Activated CD8-positive, alpha-beta memory T cell treated with anti-CD3 and anti-CD28 coated beads, Interleukin-2, amount 50 U/mL, for 24 hours (primary cell): ENCODE measurements around the gene PTPRT.
"Not testable (repeated sequence)": the region's sequence is repeated elsewhere in the genome, so short reads cannot be mapped to it uniquely, and the experiment has no call there.

ENCODE experiments used
- DNase-seq: peaks from one replicate; pipeline ENCODE4 v3.0.0-alpha.2; 2020; ENCODE audit errors: extremely low read depth

Gene PTPRT

DNA sequence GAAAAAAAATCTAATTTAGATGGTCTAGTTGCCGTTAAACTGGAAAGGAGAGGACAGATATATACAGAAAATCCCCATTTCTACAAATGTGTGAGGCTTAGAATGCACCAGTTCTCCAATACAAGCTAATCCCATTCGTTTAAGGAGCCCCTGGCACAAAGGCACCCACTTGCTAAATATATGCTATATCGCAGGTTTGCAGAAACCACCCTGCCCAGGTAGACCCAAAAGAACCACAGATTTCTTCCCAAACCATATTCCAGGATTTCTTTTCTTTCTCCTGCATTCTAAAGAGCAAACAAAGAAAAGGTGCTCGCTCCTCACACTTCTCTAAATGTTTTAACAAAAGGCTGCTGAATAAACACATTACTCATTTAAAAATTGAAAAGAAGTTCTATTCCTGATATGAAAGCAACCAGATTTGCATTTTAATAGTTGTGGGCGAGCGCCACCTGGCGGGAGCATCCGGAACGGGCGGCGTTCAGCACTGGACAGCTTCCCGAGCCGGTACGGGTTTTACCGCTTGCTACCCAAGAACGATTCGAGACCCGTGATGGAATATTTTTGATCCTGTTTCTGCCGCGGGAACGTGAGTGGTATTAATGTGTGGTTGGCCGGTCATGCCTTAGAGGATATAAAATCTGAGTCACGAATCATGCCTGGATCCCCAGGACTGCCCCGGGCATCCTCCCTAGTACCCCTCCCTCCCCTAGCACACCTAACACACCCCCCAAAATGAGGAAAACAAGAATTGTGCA is 2.1 kb downstream of the PTPRT start:
- peak; percentile 23 for DNase-seq

- DNase-seq, result no peak
These were observed 3.4 kb downstream of the PTPRT start for GRCh38 chr20:43186312-43186711.

GRCh38 chr20:43185901-43186300 is 3.8 kb downstream of the PTPRT start:
- no peak for DNase-seq

DNA sequence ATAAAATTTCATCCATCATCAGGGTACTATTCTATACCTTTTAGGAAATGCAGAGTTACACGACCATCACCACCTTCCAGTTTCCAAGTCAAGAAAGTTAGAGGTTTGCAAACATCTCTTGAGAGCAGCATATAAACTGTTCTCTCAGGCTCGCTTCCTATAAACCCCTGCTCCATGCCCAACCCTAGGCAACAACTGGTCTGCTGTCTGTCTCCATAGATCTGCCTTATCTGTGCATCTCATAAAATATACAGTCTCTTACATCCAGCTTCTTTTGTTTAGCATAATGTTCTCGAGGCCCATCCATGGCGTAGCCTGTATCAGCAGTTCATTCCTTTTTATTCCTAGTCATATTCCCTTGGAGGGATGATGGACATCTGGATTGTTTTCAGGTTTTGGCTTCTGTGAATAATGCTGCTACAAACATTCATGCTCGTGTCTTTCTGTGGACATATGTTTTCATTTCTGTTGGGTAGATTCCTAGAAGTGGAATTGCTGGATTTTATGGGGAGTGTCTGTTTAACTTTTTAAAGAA is 6.1 kb downstream of the PTPRT start:
- DNase-seq, result no peak

- no peak for DNase-seq
These were observed 11.6 kb downstream of the PTPRT start for GRCh38 chr20:43178080-43178479.

DNA sequence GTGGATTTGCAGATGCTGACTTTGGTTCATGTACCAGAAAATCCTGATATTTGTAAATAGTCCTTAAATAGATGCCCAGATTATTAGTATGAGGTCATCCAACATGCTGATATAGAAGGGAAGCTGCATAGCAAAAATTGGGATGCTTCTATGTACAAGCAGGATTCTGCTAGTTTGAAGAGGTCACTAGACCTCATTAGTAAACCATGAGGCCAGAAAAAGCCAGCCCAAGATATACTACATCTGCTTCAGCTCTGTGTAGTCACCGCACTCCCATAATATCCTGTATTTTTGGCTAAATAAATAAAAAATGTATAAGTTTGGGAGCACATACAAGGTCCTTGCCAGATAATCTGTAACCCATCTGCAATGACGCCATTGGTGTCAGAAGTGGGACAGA is 13.0 kb downstream of the PTPRT start:
- no peak for DNase-seq

DNA sequence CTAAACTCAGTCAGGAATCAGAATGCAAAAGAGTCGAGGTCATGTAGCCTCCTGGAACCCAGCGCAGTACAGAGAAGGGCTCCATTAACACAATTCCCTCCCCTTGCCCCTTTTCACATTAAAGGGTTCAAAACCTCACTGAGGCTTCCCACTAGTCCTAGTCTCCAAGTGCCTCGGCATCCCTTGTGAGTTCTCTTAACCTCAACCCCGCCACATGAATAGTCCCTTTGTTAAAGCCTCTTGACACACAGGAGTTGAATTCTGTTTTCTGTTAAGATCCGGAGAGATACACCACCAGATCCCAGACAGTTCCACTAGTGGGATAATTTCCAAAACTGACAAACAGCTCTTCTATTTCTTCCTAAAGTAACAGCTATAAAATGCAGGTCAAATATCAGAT is 17.8 kb downstream of the PTPRT start:
- no peak for DNase-seq

DNA sequence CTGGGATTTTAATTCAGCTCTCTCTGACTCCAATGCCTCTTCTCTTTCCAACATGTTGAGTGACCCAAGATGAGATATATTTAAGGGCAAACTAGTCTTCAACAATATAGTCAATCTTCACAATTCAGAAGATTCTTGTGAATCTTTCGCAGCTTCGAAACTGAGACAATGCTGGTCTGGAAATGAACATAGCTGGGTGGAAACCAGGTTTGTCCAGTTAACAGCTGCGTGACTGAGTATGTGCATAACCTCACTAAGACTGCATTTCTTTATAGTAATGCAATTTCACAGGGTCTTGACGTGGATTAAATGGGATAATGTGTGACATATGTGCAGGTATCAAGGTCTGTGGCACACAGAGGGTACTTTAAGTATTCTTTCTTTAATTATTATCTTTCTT is 18.9 kb downstream of the PTPRT start:
- DNase-seq, result no peak

DNA sequence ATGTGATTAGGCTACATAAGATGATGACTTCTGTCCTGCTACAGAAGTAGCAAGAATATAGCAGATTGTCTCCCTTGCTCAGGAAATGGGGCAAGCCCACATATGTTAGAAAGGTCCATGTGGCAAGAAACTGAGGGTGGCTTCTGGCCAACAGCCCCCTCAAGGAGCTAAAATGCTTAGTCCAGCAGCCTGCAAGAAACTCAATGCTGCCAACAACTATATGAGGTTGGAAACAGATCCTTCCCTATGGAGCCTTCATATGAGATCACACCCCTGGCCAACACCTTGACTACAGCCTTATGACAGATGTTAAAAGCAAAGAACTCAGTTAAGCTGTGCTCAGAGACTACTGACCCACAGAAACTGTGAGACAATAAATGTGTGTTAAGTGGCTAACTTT is 22.1 kb downstream of the PTPRT start:
- DNase-seq, result no peak

DNA sequence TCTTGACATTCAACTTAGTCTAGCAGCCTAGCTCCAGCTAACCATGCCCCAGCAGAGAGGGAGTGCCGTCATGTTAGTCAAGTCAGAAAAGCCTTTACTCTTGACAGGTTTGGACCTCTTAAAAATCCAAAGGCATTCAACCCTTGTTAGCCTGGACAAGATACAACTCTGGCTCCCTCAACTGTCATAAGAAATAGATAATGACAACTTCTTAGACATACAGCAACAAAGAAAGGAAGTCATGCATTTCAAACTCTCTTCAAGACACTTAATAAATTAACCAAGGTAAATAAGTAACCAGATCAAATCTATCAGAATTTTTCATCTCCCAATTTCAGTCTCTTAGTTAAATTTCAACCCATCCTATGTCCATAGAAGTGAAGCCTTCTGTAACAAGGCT is 22.7 kb downstream of the PTPRT start:
- DNase-seq, result no peak

DNA sequence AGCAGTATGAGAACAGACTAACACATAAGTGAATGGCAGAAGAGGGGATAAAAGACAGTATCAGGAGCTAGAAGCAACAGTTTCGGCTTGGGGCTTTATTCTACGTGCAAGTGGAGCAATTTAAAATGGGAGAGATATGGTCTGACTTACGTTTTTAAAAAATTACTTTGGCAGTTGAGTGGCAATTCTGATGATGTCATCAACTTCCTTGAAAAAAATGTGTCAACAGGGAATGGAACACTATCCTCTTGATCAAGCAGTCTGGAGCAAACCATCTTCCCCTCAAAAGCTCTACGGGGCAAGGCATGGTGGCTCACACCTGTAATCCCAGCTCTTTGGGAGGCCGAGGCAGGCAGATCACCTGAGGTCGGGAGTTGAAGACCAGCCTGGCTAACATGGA is 24.1 kb downstream of the PTPRT start:
- DNase-seq, result no peak

- not testable (repeated sequence) for DNase-seq
These were observed 25.0 kb downstream of the PTPRT start for GRCh38 chr20:43164736-43165135.

DNA sequence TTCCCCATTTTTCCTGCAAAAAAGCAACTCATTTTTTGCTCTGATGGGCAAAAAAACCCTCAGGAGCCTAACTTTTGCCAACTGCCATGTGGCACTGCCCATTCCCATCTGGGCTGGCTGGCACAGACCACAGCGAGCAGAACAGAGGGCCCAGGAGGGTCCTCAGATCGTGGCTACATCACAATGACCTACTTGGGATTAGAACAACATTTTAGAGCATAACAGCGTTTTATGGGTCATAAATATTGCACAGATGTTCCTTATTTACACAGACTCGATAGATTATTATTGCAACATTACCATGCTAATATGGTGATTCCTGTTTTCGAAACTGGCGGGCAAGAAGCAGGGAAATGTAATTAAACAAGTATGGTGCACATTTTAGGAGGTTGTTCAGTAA is 28.0 kb downstream of the PTPRT start:
- DNase-seq, result no peak

- no peak for DNase-seq
These were observed 28.8 kb downstream of the PTPRT start for GRCh38 chr20:43160941-43161340.

- DNase-seq, result no peak
These were observed 29.7 kb downstream of the PTPRT start for GRCh38 chr20:43159994-43160393.

DNA sequence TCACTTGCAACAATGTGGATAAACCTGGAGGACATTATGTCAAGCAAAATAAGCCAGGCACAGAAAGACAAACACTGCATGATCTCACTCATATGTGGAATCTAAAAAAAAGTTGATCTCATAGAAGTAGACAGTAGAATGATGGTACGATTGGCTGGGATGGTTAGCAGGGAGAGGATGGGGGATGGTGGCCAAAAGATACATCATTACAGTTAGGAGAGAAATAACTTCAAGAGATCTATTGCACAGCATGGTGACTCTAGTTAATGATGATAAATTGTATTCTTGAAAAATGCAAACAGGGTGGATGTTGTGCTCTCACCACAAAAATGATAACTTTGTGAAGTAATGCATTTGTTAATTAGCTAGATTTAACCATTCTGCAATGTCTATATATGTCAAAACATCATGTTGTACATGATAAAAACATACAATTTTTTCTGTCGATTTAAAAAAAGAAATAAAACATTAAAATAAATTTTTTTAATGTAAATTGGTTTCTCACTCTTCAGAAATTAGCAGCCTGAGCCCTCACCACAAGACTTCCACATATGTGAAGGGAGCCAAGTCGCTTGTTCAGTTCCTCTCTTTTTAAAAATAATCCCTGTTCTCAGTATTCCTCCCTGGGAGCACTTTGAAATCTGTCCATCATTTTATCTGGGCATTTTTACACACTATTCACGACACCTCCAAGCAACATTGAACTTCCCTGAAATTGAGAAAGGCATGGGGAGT is 34.2 kb downstream of the PTPRT start:
- no peak for DNase-seq

- DNase-seq, result no peak
These were observed 37.8 kb downstream of the PTPRT start for GRCh38 chr20:43151901-43152300.

GRCh38 chr20:43151256-43151655 is 38.5 kb downstream of the PTPRT start:
- DNase-seq, result no peak

DNA sequence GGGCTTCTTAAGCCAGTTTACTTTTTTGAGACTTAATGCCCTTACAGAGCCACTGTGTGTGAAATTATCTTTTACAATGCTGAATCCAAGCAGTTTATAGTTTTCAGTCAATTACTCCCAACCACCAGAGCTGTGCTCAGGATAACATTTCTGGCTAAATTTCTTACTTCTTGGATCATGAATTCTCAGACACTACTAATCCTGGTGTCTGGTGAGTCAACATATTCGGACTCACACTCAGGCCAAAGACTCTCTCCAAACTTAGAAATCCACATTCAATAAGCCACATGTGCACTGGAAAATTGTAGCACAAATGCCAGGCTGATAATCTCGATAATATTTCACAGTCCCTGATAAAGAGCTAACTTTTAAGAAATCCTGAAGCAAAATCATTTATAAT is 49.0 kb downstream of the PTPRT start:
- DNase-seq, result no peak

DNA sequence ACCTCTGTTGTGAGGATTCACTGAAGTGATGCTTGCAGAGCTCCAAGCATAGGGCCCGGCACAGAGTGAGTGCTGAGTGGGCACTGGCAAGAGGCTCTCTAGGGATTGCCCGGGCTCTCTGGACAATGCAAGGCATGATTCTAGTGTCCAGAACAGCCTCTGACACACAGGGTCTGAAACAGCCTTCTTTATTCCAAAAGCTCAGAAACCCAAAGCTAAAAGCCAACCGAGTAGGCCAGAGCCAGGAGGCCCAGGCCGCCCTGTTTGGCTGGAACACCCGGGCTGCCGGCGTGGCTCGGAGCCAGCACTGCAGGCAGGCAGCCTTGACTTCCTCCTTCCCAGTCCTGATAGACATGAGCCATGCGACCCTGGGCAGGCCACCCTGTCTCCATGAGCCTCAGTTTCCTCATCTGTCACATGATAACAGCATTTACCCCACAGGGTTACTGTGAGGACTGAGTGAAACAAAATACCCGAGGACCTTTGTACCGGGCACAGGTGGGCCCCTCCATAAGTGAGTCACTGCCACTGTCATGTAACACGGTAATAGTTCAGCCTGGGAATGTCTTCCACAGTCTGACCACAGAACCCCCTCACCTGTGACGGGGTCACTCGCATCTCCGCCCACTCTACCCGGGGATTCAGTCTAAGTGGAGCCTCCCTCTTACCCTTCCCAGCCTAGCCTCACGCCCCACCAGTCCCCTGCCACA is 51.5 kb downstream of the PTPRT start:
- DNase-seq, result no peak

GRCh38 chr20:43137160-43137559 is 52.5 kb downstream of the PTPRT start:
- DNase-seq, result no peak

- DNase-seq, result no peak
These were observed 65.5 kb downstream of the PTPRT start for GRCh38 chr20:43124241-43124640.

- DNase-seq, result no peak
These were observed 66.5 kb downstream of the PTPRT start for GRCh38 chr20:43123180-43123579.
